Right cardiac atrium (tissue), 5 donors: ENCODE results near the gene UBAP1L. TPM values are rescaled to one million over a fixed set of nuclear protein-coding genes. Genes with fewer than 3 reads are reported as not detected.

Experiments used
- polyA plus RNA-seq: library from polyadenylated mRNA; stranded (reverse); fragments of 200-250 nt; gene quantifications from one replicate; pipeline ENCODE4 v1.2.3, GENCODE V29; 2013
- total RNA-seq, 4 donors: library from RNA; stranded (reverse); fragmentation: NEBNext Ultra II Directional; extraction: Animal tissue kit (Norgen Biotek cat#: 25700); gene quantifications; one replicate each; pipeline ENCODE4 v1.2.1, GENCODE V29; 2021
- donor health status: healthy with polysubstance abuse.
- donor health status: DM: no; HTN: yes; CAD: no.
- donor health status: DM: no; HTN: no; CAD: no.
- donor health status: DM: no; HTN: yes; CAD: no; lungs with severe emphysema.
- donor health status: DM: yes; HTN: yes; CAD: no.

The UBAP1L gene
- total and polyA plus RNA-seq, 5 donors: 1.4 to 2.5 (median 1.7) TPM

Other genes starting within 250 kb of the UBAP1L start
- 1 to 10 TPM; 3.0 to 6.0 (median 3.8) TPM for gene ANKDD1A, start 203.3 kb downstream of the UBAP1L start, total RNA-seq
- gene ANKDD1A, start 203.3 kb downstream of the UBAP1L start, polyA plus RNA-seq: 2.1 TPM
- 10 to 100 TPM; 54.2 to 59.3 (median 56.0) TPM for gene SPG21, start 125.3 kb downstream of the UBAP1L start, total RNA-seq
- gene SPG21, start 125.3 kb downstream of the UBAP1L start, polyA plus RNA-seq: 49.8 TPM
- gene MTFMT, start 85.6 kb downstream of the UBAP1L start, total RNA-seq: 10 to 100 TPM; 17.4 to 18.0 (median 17.7) TPM
- 9.9 TPM for gene MTFMT, start 85.6 kb downstream of the UBAP1L start, polyA plus RNA-seq
- gene SLC51B, start 69.8 kb downstream of the UBAP1L start, total RNA-seq: not detected
- not detected for gene SLC51B, start 69.8 kb downstream of the UBAP1L start, polyA plus RNA-seq
- gene RASL12, start 47.2 kb downstream of the UBAP1L start, total RNA-seq: 10 to 100 TPM; 63.2 to 88.0 (median 70.0) TPM
- 68.8 TPM for gene RASL12, start 47.2 kb downstream of the UBAP1L start, polyA plus RNA-seq
- 1 to 10 TPM; 2.8 to 8.9 (median 5.3) TPM for gene KBTBD13, start 38.5 kb downstream of the UBAP1L start, total RNA-seq
- 6.9 TPM for gene KBTBD13, start 38.5 kb downstream of the UBAP1L start, polyA plus RNA-seq
- 10 to 100 TPM; 13.3 to 20.9 (median 16.6) TPM for gene PDCD7, start 18.6 kb upstream of the UBAP1L start, total RNA-seq
- 13.0 TPM for gene PDCD7, start 18.6 kb upstream of the UBAP1L start, polyA plus RNA-seq
- gene CLPX, start 70.1 kb upstream of the UBAP1L start, total RNA-seq: 10 to 100 TPM; 44.7 to 51.2 (median 49.2) TPM
- 15.6 TPM for gene CLPX, start 70.1 kb upstream of the UBAP1L start, polyA plus RNA-seq
- gene CILP, start 96.3 kb upstream of the UBAP1L start, total RNA-seq: 1 to 10 TPM; 2.3 to 9.9 (median 4.1) TPM
- gene CILP, start 96.3 kb upstream of the UBAP1L start, polyA plus RNA-seq: 1.3 TPM
- gene PARP16, start 171.7 kb upstream of the UBAP1L start, total RNA-seq: 1 to 10 TPM; 5.2 to 6.1 (median 5.5) TPM
- gene PARP16, start 171.7 kb upstream of the UBAP1L start, polyA plus RNA-seq: 4.3 TPM
- 10 to 100 TPM in 1 of 4 donors, not detected in 3; 12.5 TPM for gene RNU5A-1, start 180.9 kb upstream of the UBAP1L start, total RNA-seq
- not detected for gene RNU5A-1, start 180.9 kb upstream of the UBAP1L start, polyA plus RNA-seq
- 10 to 100 TPM; 16.9 to 71.0 (median 42.7) TPM for gene RNU5B-1, start 189.5 kb upstream of the UBAP1L start, total RNA-seq
- gene RNU5B-1, start 189.5 kb upstream of the UBAP1L start, polyA plus RNA-seq: not detected